Measurements from ENCODE around the gene GRIA2.

Gene GRIA2

DNA sequence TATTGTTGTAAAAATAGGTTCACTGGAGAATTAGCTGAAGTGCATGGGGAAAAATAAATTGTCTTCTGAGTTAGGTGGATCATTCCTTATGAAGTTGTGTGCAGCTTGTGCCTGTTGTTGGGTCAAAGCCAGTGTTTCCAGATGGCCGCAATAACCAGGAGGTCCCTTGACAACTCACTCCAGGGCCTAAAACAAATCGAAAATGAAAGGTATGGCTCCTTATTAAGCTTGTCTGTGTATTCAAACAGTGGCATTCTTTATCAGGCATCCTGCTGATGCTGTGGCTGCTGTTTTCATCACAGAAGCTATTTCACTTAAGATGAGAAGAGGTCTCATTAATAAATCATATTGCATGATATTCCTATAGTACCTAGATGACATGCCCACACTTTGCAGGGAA is 80.2 kb downstream of the GRIA2 start:
- TF ChIP-seq, protein P1, sequence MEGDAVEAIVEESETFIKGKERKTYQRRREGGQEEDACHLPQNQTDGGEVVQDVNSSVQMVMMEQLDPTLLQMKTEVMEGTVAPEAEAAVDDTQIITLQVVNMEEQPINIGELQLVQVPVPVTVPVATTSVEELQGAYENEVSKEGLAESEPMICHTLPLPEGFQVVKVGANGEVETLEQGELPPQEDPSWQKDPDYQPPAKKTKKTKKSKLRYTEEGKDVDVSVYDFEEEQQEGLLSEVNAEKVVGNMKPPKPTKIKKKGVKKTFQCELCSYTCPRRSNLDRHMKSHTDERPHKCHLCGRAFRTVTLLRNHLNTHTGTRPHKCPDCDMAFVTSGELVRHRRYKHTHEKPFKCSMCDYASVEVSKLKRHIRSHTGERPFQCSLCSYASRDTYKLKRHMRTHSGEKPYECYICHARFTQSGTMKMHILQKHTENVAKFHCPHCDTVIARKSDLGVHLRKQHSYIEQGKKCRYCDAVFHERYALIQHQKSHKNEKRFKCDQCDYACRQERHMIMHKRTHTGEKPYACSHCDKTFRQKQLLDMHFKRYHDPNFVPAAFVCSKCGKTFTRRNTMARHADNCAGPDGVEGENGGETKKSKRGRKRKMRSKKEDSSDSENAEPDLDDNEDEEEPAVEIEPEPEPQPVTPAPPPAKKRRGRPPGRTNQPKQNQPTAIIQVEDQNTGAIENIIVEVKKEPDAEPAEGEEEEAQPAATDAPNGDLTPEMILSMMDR (IDR thresholded peaks at IDR 0.05; ENCODE audit: low read depth, low read length, missing control alignments) = no peak
- no peak overlapping the region for H3K4me3 ChIP-seq (ENCODE audit: low read depth, low read length)
- DNase-seq (ENCODE audit: low read depth) = no peak

DNA sequence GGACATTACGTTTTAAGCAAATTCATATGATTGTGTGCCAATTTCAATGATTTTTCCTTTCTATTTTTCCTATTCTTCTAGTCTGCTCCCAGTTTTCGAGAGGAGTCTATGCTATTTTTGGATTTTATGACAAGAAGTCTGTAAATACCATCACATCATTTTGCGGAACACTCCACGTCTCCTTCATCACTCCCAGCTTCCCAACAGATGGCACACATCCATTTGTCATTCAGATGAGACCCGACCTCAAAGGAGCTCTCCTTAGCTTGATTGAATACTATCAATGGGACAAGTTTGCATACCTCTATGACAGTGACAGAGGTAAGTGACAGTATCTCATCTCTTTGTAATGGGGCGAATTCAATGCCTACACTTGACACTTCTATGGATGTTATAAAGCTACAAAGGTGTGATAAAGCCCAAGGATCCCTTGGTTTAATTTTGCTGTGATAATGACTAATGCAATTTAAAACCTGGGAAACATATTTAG is 83.0 kb downstream of the GRIA2 start:
- no peak overlapping the region for H3K4me3 ChIP-seq (ENCODE audit: low read depth, low read length)
- TF ChIP-seq, protein P1 (IDR thresholded peaks at IDR 0.05; ENCODE audit: low read depth, low read length, missing control alignments) = no peak
- DNase-seq (ENCODE audit: low read depth) = no peak

DNA sequence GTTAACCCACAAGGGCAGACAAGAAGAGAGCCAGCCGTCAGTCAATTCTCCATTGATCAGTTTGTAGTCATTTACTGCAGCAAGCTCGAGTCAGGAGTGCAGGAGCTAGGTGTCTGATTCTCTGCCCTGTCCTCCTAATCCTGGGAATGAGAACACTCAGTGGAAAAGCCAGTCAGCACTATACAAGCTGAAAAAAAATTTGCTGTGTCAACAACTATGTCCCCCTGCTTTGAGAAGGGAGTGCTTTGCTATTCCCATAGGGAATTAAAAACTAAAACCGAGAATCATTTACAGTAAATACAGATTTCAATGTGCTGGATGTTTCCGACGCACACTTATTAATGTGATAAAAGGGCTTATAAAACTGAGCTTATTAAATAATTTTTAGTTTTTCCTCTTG is 84.2 kb downstream of the GRIA2 start:
- no peak for DNase-seq (ENCODE audit: low read depth)
- H3K4me3 ChIP-seq (ENCODE audit: low read depth, low read length) = no peak overlapping the region
- TF ChIP-seq, protein P1 (IDR thresholded peaks at IDR 0.05; ENCODE audit: low read depth, low read length, missing control alignments) = no peak

DNA sequence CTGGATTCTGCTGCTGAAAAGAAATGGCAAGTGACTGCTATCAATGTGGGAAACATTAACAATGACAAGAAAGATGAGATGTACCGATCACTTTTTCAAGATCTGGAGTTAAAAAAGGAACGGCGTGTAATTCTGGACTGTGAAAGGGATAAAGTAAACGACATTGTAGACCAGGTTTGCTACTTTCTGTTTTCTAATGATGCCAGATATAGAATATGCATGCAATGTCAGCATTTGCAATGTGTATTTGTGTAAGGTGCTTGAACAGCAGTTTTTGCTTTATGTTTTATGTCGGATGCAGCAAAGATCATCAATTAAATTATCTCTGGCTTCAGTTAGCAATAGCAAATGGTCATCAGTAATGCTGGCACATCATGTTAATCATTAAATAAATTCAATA is 92.2 kb downstream of the GRIA2 start:
- TF ChIP-seq, protein P1 (IDR thresholded peaks at IDR 0.05; ENCODE audit: low read depth, low read length, missing control alignments) = no peak
- H3K4me3 ChIP-seq (ENCODE audit: low read depth, low read length) = no peak overlapping the region
- DNase-seq (ENCODE audit: low read depth) = no peak

DNA sequence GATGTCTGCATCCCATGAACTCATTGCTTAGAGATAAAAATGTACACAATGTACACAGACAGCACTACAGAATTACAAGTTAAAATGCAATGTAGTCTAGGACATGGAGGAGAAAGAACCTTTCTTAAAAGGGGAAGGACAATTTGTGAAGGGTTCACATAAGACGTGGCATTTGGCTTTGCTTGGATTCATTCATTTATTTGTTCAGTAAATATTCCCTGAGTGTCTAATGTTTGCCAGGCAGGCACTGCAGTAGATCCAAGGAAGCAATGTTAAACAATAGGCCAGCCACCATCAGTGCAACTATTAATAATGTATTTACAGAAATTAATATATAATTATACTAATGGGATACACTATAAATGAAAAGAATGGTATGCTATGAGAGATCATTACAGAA is 94.4 kb downstream of the GRIA2 start:
- DNase-seq (ENCODE audit: low read depth) = no peak

DNA sequence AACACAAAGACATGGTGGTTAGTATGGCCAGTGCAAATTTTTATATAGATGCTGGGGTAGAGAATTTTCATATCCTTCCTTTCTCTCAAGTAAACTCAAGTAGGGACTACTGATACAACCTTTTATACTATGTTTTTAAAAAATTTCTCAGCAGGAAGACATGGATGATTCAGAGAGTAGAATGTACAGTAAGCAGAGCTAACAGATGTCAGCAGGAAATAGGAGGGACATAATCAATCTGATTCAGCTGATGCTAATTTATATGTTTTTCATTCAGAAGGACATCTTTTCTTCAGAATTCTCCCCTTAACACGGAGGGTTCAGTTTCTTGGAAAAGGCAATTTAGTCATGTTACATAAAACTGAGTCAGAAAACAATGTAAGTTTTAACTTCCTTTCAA is 95.4 kb downstream of the GRIA2 start:
- no peak overlapping the region for H3K4me3 ChIP-seq (ENCODE audit: low read depth, low read length)
- TF ChIP-seq, protein P1 (IDR thresholded peaks at IDR 0.05; ENCODE audit: low read depth, low read length, missing control alignments) = no peak
- DNase-seq (ENCODE audit: low read depth) = no peak

More for the DNA sequence above, 94.4 kb downstream of the GRIA2 start:
- TF ChIP-seq, protein P1 (IDR thresholded peaks at IDR 0.05; ENCODE audit: low read depth, low read length, missing control alignments) = no peak
- no peak overlapping the region for H3K4me3 ChIP-seq (ENCODE audit: low read depth, low read length)

DNA sequence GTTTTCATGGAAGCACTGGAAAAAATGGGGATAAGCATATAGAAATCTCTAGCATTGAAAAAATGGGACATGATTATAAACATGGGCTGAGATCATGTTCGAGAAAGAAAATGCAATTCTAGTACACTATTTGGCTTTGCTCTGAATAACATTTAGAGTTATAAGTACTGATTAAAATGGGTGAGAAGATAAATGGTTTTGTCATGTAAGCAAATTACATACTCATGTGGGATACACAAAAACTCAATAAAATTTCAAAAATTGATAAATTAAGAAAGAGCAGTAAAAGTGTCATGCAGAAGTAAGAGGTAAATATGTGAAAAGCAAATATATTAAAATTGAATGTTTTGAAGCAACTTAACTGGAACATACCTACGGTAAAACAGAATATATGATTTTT is 99.6 kb downstream of the GRIA2 start:
- TF ChIP-seq, protein P1 (IDR thresholded peaks at IDR 0.05; ENCODE audit: low read depth, low read length, missing control alignments) = no peak
- no peak for DNase-seq (ENCODE audit: low read depth)

More for the DNA sequence above, 99.6 kb downstream of the GRIA2 start:
- no peak overlapping the region for H3K4me3 ChIP-seq (ENCODE audit: low read depth, low read length)
